Measurements from ENCODE around the gene IL17RC.

Gene IL17RC

GRCh38 chr3:9945358-9945757 lies 28.5 kb downstream of the IL17RC start:
- DNase-seq (ENCODE audit: low spot score in 2 of 2) (no peak), ATAC-seq (replicated peaks; ENCODE audit: extremely low read depth, poor library complexity, severe bottlenecking) (no peak)
- peaks cover 6% of the 10 kb centered on the region for H3K36me3 Mint-ChIP-seq (ENCODE audit: insufficient read depth)
- H3K4me1 Mint-ChIP-seq: no peaks in the 10 kb centered on the region
- no peak overlapping the region for H3K27ac Mint-ChIP-seq (ENCODE audit: low read depth)
- peak overlapping the region; percentile 36 for H3K4me3 Mint-ChIP-seq
- no peaks in the 10 kb centered on the region for H3K9me3 Mint-ChIP-seq
- H3K27me3 Mint-ChIP-seq: no peaks in the 10 kb centered on the region

DNA sequence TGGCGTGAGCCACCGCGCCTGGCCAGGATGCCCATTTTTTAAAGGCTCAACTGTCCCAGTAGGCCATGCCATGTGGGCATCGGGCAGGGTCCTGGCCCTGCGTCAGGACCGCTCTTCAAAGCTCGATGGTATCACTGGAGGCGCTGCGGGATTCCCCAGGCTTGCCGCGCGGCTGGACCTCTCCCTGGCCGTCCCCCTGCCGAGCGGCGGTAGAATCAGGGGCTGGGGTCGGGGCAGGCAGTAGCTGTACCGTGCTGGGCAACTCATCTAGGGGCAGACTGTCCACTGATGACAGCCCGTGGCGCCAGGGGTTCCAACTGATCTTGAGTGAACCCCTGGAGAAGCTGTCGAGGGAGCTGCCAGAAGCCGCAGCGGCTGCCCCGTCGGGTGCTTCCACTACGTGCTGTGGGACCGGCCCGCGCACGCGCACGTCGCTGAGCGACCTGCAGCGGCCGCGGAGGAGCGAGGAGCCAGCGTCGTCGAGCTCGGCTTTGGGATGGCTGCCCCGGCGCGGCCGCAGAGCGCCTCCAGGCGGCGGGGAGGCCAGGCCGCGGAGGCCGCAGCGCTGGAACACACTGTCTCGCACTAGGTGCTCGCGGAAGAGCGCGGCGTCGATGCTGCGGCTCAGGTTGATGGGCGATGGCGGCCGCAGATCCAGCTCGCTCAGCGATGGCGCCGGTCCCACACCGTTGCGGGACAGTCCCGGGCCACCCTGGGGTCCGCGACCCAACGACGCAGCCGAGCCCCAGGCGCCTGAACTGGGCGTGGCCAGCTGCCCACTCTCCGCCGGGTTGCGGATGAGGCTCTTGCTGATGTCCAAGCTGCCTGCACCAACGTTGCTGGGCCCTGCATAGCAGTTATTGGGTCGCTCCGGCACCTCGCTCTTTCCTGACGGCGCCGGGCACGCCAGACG lies 29.5 kb downstream of the IL17RC start:
- ATAC-seq (replicated peaks; ENCODE audit: extremely low read depth, poor library complexity, severe bottlenecking) (peak; percentile 91), DNase-seq (ENCODE audit: low spot score in 2 of 2) (peak; percentile 59 to 66)
- no peak overlapping the region for H3K27ac Mint-ChIP-seq (ENCODE audit: low read depth)
- no peaks in the 10 kb centered on the region for H3K9me3 Mint-ChIP-seq
- peak overlapping the region; percentile 76 for H3K4me3 Mint-ChIP-seq
- H3K36me3 Mint-ChIP-seq (ENCODE audit: insufficient read depth): peaks cover 6% of the 10 kb centered on the region
- H3K4me1 Mint-ChIP-seq: peaks cover 8% of the 10 kb centered on the region
- H3K27me3 Mint-ChIP-seq: no peaks in the 10 kb centered on the region

- Mint-ChIP-seq H3K27ac (ENCODE audit: low read depth) (no peak overlapping the region), H3K9me3 (no peaks in the 10 kb centered on the region), H3K4me3 (no peak overlapping the region), H3K4me1 (peaks cover 14% of the 10 kb centered on the region), H3K27me3 (no peaks in the 10 kb centered on the region), H3K36me3 (ENCODE audit: insufficient read depth) (peaks cover 5% of the 10 kb centered on the region)
- ATAC-seq (replicated peaks; ENCODE audit: extremely low read depth, poor library complexity, severe bottlenecking) (no peak), DNase-seq (ENCODE audit: low spot score in 2 of 2) (no peak)
Observed at GRCh38 chr3:9947025-9947995, 30.4 kb downstream of the IL17RC start.

DNA sequence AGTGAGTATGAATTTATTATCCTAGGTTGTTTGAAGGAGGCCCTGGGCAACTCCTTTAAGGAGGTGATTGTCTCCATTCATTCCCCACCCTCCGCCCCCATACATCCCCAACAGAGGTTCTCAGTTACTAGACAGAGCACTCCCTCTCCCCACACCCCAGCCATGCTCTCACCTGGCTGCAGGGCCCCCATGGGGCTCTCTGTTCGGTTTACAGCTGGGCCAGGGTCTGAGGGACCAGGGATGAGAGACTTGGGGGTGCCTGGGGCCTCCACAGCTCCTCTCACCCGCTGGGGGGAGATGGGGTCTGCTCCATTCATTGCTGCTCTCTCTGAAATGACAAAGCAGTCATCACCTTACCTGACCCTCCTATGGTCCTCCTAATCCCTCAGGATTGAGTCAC lies 31.7 kb downstream of the IL17RC start:
- Mint-ChIP-seq H3K27me3 (no peaks in the 10 kb centered on the region), H3K4me1 (peaks cover 15% of the 10 kb centered on the region), H3K27ac (ENCODE audit: low read depth) (no peak overlapping the region), H3K36me3 (ENCODE audit: insufficient read depth) (peaks cover 3% of the 10 kb centered on the region), H3K4me3 (no peak overlapping the region), H3K9me3 (no peaks in the 10 kb centered on the region)
- ATAC-seq (replicated peaks; ENCODE audit: extremely low read depth, poor library complexity, severe bottlenecking) (no peak), DNase-seq (ENCODE audit: low spot score in 2 of 2) (no peak)

DNA sequence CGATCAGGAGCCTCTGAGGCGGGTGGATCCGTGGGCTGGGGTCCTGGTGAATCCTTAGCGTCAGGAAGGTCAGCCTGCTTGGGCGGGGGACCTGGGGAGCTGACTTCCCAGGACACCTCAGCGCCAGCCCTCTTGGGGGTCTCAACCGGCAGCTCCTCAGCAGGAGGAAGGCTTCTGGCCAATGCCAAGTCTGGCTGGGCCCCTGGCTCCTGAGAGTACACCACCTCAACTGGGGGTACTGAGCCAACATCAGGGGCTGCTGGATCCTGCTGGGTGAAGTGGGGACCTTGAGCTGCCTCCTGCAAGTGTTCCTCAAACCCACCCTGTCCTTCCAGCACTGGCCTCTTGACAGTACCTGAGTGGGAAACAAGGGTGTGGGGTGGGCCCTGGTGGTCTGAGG lies 32.2 kb downstream of the IL17RC start:
- Mint-ChIP-seq H3K36me3 (ENCODE audit: insufficient read depth) (peaks cover 2% of the 10 kb centered on the region), H3K27me3 (no peaks in the 10 kb centered on the region), H3K9me3 (no peaks in the 10 kb centered on the region), H3K4me3 (no peak overlapping the region), H3K27ac (ENCODE audit: low read depth) (no peak overlapping the region), H3K4me1 (peaks cover 15% of the 10 kb centered on the region)
- ATAC-seq (replicated peaks; ENCODE audit: extremely low read depth, poor library complexity, severe bottlenecking) (no peak), DNase-seq (ENCODE audit: low spot score in 2 of 2) (no peak)

DNA sequence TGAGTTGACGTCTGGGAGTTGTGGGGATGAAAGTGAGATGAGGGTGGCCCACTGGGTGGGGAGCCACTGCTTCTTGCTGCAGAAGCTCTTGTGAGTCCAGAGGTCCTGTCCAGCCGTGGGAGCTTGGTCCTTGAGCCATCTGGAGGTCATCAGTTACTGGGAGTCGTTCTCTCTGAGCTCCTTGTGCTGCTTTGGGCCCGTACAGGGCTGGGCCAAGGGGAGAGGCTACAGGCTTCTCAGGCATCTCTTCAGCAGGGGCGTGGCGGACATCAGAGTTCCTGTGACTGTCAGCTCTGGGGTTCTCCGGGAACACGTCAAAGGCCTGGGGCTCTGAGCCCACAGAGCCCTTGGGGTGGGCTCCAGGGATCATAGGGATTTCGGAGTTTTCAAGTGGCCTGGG lies 32.7 kb downstream of the IL17RC start:
- no peaks in the 10 kb centered on the region for H3K9me3 Mint-ChIP-seq
- no peaks in the 10 kb centered on the region for H3K27me3 Mint-ChIP-seq
- peaks cover 15% of the 10 kb centered on the region for H3K4me1 Mint-ChIP-seq
- H3K4me3 Mint-ChIP-seq: no peak overlapping the region
- ATAC-seq (replicated peaks; ENCODE audit: extremely low read depth, poor library complexity, severe bottlenecking): no peak
- peaks cover 2% of the 10 kb centered on the region for H3K36me3 Mint-ChIP-seq (ENCODE audit: insufficient read depth)
- no peak for DNase-seq (ENCODE audit: low spot score in 2 of 2)
- no peak overlapping the region for H3K27ac Mint-ChIP-seq (ENCODE audit: low read depth)

GRCh38 chr3:9951126-9951525 lies 34.2 kb downstream of the IL17RC start:
- no peaks in the 10 kb centered on the region for H3K27me3 Mint-ChIP-seq
- peak overlapping the region; percentile 65 for H3K27ac Mint-ChIP-seq (ENCODE audit: low read depth)

GRCh38 chr3:9951598-9951961 lies 34.7 kb downstream of the IL17RC start:
- peak overlapping the region; percentile 90 for H3K4me3 Mint-ChIP-seq
- peaks cover 4% of the 10 kb centered on the region for H3K36me3 Mint-ChIP-seq (ENCODE audit: insufficient read depth)
- H3K9me3 Mint-ChIP-seq: no peaks in the 10 kb centered on the region
- ATAC-seq (replicated peaks; ENCODE audit: extremely low read depth, poor library complexity, severe bottlenecking): peak; percentile 21
- no peak for DNase-seq (ENCODE audit: low spot score in 2 of 2)
- H3K4me1 Mint-ChIP-seq: peaks cover 15% of the 10 kb centered on the region
- no peaks in the 10 kb centered on the region for H3K27me3 Mint-ChIP-seq
- no peak overlapping the region for H3K27ac Mint-ChIP-seq (ENCODE audit: low read depth)

More at GRCh38 chr3:9951126-9951525, 34.2 kb downstream of the IL17RC start:
- Mint-ChIP-seq H3K36me3 (ENCODE audit: insufficient read depth) (peaks cover 4% of the 10 kb centered on the region), H3K4me1 (peaks cover 15% of the 10 kb centered on the region), H3K4me3 (peak overlapping the region; percentile 90), H3K9me3 (no peaks in the 10 kb centered on the region)
- ATAC-seq (replicated peaks; ENCODE audit: extremely low read depth, poor library complexity, severe bottlenecking) (no peak), DNase-seq (ENCODE audit: low spot score in 2 of 2) (no peak)

- peak within 1 kb of the TSS; percentile 90 for H3K4me3 Mint-ChIP-seq
- H3K36me3 Mint-ChIP-seq (ENCODE audit: insufficient read depth): peaks cover 4% of the 10 kb centered on the region
- peak within 1 kb of the TSS; percentile 74 for H3K27ac Mint-ChIP-seq (ENCODE audit: low read depth)
- peak; percentile 34 for DNase-seq (ENCODE audit: low spot score in 2 of 2)
- H3K4me1 Mint-ChIP-seq: peaks cover 15% of the 10 kb centered on the region
- peak; percentile 86 for ATAC-seq (replicated peaks; ENCODE audit: extremely low read depth, poor library complexity, severe bottlenecking)
- no peaks in the 10 kb centered on the region for H3K9me3 Mint-ChIP-seq
- no peaks in the 10 kb centered on the region for H3K27me3 Mint-ChIP-seq
Observed at GRCh38 chr3:9951962-9952805, 35.3 kb downstream of the IL17RC start, which contains the start of gene PRRT3. TSS of gene PRRT3 (minus strand) at chr3:9952408. CDS start at chr3:9950115, 2,293 bp downstream.

- H3K27ac Mint-ChIP-seq (ENCODE audit: low read depth): no peak overlapping the region
Observed at GRCh38 chr3:9955067-9955502, 38.2 kb downstream of the IL17RC start.

DNA sequence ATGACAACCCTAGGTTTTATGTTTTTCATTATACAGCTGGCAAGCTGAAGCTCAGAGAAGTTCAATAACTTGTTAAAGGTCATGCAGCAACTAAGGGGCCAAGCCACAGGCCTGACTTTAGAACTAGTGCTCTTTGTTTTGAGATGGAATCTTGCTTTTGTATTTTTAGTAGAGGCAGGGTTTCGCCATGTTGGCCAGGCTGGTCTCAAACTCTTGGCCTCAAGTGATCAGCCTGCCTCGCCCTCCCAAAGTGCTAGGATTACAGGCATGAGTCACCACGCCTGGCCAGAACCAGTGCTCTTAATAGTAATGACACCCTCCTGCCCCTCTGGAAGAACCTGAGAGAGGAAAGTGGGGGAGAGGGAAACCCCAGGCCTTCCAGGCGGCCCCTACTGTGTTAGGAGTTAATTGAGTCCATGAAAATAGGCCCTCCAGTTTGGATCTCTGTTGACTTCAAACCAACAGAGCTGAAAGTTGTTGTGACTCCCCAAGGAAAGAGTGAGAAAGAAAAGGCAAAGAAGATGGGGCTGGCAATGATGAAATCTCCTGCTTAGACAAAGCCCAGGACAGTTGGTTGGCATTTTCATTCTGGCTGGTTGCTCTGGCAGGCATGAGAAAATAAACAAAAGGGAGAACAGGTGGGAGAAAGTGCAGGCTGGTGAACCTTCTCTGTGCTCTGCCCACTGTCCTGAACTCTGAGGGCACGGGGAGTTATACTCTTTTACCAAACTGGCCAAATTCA lies 38.9 kb downstream of the IL17RC start:
- Mint-ChIP-seq H3K4me3 (no peak overlapping the region), H3K4me1 (peaks cover 14% of the 10 kb centered on the region), H3K27me3 (no peaks in the 10 kb centered on the region), H3K36me3 (ENCODE audit: insufficient read depth) (peaks cover 4% of the 10 kb centered on the region), H3K27ac (ENCODE audit: low read depth) (no peak overlapping the region), H3K9me3 (no peaks in the 10 kb centered on the region)
- ATAC-seq (replicated peaks; ENCODE audit: extremely low read depth, poor library complexity, severe bottlenecking) (no peak), DNase-seq (ENCODE audit: low spot score in 2 of 2) (no peak)

More at GRCh38 chr3:9955067-9955502, 38.2 kb downstream of the IL17RC start:
- DNase-seq (ENCODE audit: low spot score in 2 of 2): no peak
- H3K36me3 Mint-ChIP-seq (ENCODE audit: insufficient read depth): peaks cover 4% of the 10 kb centered on the region
- no peaks in the 10 kb centered on the region for H3K27me3 Mint-ChIP-seq
- no peak for ATAC-seq (replicated peaks; ENCODE audit: extremely low read depth, poor library complexity, severe bottlenecking)
- no peak overlapping the region for H3K4me3 Mint-ChIP-seq
- peaks cover 15% of the 10 kb centered on the region for H3K4me1 Mint-ChIP-seq
- H3K9me3 Mint-ChIP-seq: no peaks in the 10 kb centered on the region

Measured in central memory CD8-positive, alpha-beta T cell (primary cell).